DOHH2 (cell line): ENCODE measurements around the gene MVD.
"Not testable (repeated sequence)": the region's sequence is repeated elsewhere in the genome, so short reads cannot be mapped to it uniquely, and the experiment has no call there.

Experiments
- H3F3A ChIP-seq: fragments of 200-600 bp; sonication (generic), shearing (Covaris generic); 2 replicates; pipeline ENCODE4 v1.6.0; 2016; ENCODE audit warnings: antibody characterized with exemption, mild to moderate bottlenecking; ENCODE audit not compliant: control insufficient read depth, insufficient read depth
- H3K27ac ChIP-seq: fragments of 200-600 bp; sonication (generic); 2 replicates; pipeline ENCODE4 v1.5.1; 2014; ENCODE audit warnings: low read depth, mild to moderate bottlenecking, low read length, moderate library complexity
- H3K27me3 ChIP-seq: fragments of 200-600 bp; sonication (generic); 2 replicates; pipeline ENCODE4 v1.6.1; 2014; ENCODE audit warnings: mild to moderate bottlenecking, low read length, mixed read lengths; ENCODE audit not compliant: control insufficient read depth
- H3K36me3 ChIP-seq: fragments of 200-600 bp; sonication (generic); 2 replicates; pipeline ENCODE4 v1.6.1; 2014; ENCODE audit warnings: mild to moderate bottlenecking, low read length, moderate library complexity, mixed read lengths; ENCODE audit not compliant: control insufficient read depth
- H3K4me1 ChIP-seq: fragments of 200-600 bp; sonication (generic); 2 replicates; pipeline ENCODE4 v1.6.1; 2014; ENCODE audit warnings: mild to moderate bottlenecking, low read length, mixed read lengths; ENCODE audit not compliant: control insufficient read depth
- H3K4me2 ChIP-seq: fragments of 200-600 bp; sonication (generic); 2 replicates; pipeline ENCODE4 v1.6.0; 2014; ENCODE audit warnings: mild to moderate bottlenecking, low read length, moderate library complexity
- H3K4me3 ChIP-seq: fragments of 200-600 bp; sonication (generic); 2 replicates; pipeline ENCODE4 v1.5.1; 2014; ENCODE audit warnings: mild to moderate bottlenecking, low read length, mixed read lengths
- H3K79me2 ChIP-seq: fragments of 200-600 bp; sonication (generic); 2 replicates; pipeline ENCODE4 v1.6.1; 2014; ENCODE audit warnings: mild to moderate bottlenecking, low read length, mixed read lengths; ENCODE audit not compliant: control insufficient read depth
- H3K9me2 ChIP-seq: fragments of 200-600 bp; sonication (generic); replicated peaks from 2 replicates; pipeline ENCODE4 v1.6.1; 2014; ENCODE audit warnings: mild to moderate bottlenecking, low read length, mixed read lengths; ENCODE audit not compliant: control insufficient read depth
- H3K9me3 ChIP-seq: fragments of 200-600 bp; sonication (generic); 2 replicates; pipeline ENCODE4 v1.6.1; 2014; ENCODE audit warnings: antibody characterized with exemption, low read length, mixed read lengths; ENCODE audit not compliant: control insufficient read depth, insufficient read depth
- H4K20me1 ChIP-seq: fragments of 200-600 bp; sonication (generic); 2 replicates; pipeline ENCODE4 v1.6.0; 2014; ENCODE audit warnings: low read depth, mild to moderate bottlenecking, antibody characterized with exemption, low read length, moderate library complexity; ENCODE audit not compliant: control insufficient read depth, insufficient read depth
- EZH2phosphoT487 ChIP-seq: fragments of 200-600 bp; sonication (generic); IDR thresholded peaks from 2 replicates; pipeline ENCODE4 v1.6.1; 2017; ENCODE audit warnings: borderline replicate concordance, mild to moderate bottlenecking, antibody characterized with exemption, low read length, moderate library complexity, mixed read lengths
- TF ChIP-seq, protein P1 (sequence below): fragments of 200-600 bp; sonication (generic); IDR thresholded peaks from one replicate; pipeline ENCODE4 v1.5.1; 2014; ENCODE audit warnings: antibody characterized with exemption, mild to moderate bottlenecking, low read depth, low read length; ENCODE audit not compliant: poor library complexity, severe bottlenecking

Gene MVD

DNA sequence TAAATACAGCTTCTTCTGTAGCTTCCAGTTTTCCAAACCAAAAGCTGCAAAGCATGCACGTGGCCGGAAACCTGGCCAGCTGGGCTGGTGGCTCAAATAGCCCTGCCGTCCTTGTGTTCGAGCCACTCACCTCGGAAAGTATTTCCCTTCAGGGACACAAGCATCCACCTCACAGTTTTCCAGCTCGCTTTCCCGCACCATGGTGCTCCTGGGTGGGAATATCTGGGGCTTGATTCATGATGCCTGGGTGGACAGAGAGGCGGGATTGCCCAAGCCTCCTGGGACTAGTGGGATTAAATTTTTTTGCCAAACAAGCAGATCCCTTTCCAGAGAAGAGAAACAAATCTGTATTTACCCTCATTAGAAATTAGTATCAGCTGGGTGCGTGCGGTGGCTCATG, 7.1 kb upstream of the MVD start:
- H3K79me2 ChIP-seq: peaks cover 12% of the 10 kb centered on the region

DNA sequence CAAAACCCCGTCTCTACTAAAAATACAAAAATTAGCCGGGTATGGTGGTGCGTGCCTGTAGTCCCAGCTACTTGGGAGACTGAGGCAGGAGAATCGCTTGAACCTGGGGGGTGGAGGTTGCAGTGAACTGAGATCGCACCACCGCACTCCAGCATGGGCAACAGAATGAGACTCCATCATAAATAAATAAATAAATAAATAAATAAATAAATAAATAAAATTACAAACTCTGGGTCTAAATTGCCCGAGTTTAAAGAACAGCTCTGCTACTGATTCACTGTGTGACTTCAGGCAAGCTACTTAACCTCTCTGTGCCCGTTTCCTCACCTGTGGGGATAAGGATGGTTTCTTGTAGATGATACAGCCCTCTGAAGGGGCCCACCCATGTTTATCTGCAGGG, 6.6 kb upstream of the MVD start:
- H3K4me3 ChIP-seq, H3K9me3 ChIP-seq: not testable (repeated sequence)
- peaks cover 12% of the 10 kb centered on the region for H3F3A ChIP-seq

More for the DNA sequence above, 7.1 kb upstream of the MVD start:
- no peaks in the 10 kb centered on the region for H4K20me1 ChIP-seq
- H3K4me2 ChIP-seq: no peak overlapping the region
- no peaks in the 10 kb centered on the region for H3K9me2 ChIP-seq
- no peak overlapping the region for H3K27ac ChIP-seq
- no peak for TF ChIP-seq EZH2phosphoT487
- TF ChIP-seq, protein P1, sequence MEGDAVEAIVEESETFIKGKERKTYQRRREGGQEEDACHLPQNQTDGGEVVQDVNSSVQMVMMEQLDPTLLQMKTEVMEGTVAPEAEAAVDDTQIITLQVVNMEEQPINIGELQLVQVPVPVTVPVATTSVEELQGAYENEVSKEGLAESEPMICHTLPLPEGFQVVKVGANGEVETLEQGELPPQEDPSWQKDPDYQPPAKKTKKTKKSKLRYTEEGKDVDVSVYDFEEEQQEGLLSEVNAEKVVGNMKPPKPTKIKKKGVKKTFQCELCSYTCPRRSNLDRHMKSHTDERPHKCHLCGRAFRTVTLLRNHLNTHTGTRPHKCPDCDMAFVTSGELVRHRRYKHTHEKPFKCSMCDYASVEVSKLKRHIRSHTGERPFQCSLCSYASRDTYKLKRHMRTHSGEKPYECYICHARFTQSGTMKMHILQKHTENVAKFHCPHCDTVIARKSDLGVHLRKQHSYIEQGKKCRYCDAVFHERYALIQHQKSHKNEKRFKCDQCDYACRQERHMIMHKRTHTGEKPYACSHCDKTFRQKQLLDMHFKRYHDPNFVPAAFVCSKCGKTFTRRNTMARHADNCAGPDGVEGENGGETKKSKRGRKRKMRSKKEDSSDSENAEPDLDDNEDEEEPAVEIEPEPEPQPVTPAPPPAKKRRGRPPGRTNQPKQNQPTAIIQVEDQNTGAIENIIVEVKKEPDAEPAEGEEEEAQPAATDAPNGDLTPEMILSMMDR: no peak
- peaks cover 29% of the 10 kb centered on the region for H3K36me3 ChIP-seq
- H3K4me1 ChIP-seq: peaks cover 23% of the 10 kb centered on the region
- H3K27me3 ChIP-seq: no peaks in the 10 kb centered on the region
- H3K9me3 ChIP-seq: no peaks in the 10 kb centered on the region
- H3F3A ChIP-seq: peaks cover 7% of the 10 kb centered on the region
- no peak overlapping the region for H3K4me3 ChIP-seq

DNA sequence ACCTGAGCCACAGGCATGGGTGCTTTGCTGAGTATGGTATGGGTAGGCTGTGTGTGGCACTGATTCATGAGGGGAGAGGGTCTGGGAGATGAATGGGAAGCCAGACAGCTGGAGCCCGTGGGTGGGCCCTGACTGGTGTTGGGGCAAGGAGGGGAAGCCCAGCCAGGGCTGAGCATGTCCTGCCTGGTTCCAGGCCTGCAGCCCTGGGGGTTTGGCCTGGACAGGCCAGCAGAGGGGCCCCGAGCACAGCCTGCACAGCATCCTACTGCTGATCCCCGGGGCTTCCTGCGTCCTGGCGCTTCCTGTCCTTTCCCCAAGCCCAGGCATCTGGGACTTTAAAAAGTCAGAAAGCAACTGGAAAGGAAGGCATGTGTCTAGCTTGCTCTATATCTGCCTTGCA, 4.6 kb upstream of the MVD start:
- Histone ChIP-seq H3K27ac (no peak overlapping the region), H3K9me2 (no peaks in the 10 kb centered on the region), H3K9me3 (no peaks in the 10 kb centered on the region), H4K20me1 (no peaks in the 10 kb centered on the region), H3K4me3 (no peak overlapping the region), H3K79me2 (peaks cover 27% of the 10 kb centered on the region), H3K27me3 (no peaks in the 10 kb centered on the region), H3K4me1 (peaks cover 33% of the 10 kb centered on the region), H3K4me2 (no peak overlapping the region), H3F3A (peaks cover 12% of the 10 kb centered on the region), H3K36me3 (peaks cover 33% of the 10 kb centered on the region)
- TF ChIP-seq EZH2phosphoT487: no peak
- TF ChIP-seq, protein P1: no peak

More for the DNA sequence above, 6.6 kb upstream of the MVD start:
- H3K9me2 ChIP-seq, H3K27me3 ChIP-seq, H3K27ac ChIP-seq, H4K20me1 ChIP-seq, H3K4me2 ChIP-seq: not testable (repeated sequence)
- Histone ChIP-seq H3K4me1 (peaks cover 28% of the 10 kb centered on the region), H3K36me3 (peaks cover 29% of the 10 kb centered on the region), H3K79me2 (peaks cover 12% of the 10 kb centered on the region)

DNA sequence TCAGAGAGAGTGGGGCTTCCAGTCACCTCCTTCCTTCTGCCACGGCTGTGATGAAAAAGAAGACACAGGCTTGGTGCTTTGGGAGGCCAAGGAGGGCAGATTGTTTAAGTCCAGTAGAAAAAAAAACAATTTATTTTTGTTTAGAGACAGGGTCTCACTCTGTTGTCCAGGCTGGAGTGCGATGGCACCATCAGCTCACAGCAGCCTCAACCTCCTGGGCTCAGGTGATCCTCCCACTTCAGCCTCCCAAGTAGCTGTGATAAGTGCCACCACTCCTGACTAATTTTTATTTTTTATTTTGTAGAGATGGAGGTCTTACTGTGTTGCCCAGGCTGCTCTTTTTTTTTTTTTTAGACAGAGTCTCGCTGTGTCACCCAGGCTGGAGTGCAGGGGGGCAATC, 2.7 kb upstream of the MVD start:
- Histone ChIP-seq H3K79me2 (peaks cover 46% of the 10 kb centered on the region), H3K27ac (peak overlapping the region; percentile 90), H3K27me3 (no peaks in the 10 kb centered on the region), H3K36me3 (peaks cover 47% of the 10 kb centered on the region), H3K9me3 (no peaks in the 10 kb centered on the region), H4K20me1 (peaks cover 10% of the 10 kb centered on the region; the same call in 1 of the 2 replicates), H3K4me2 (peak overlapping the region; percentile 71), H3K9me2 (no peaks in the 10 kb centered on the region), H3F3A (peaks cover 12% of the 10 kb centered on the region), H3K4me3 (peak overlapping the region; percentile 92), H3K4me1 (peaks cover 42% of the 10 kb centered on the region)
- TF ChIP-seq, protein P1: no peak
- TF ChIP-seq EZH2phosphoT487: no peak
